ENCODE measurements around the gene HIPK4.

The HIPK4 gene

GRCh38 chr19:40366697-40367561 is 23.1 kb downstream of the HIPK4 start:
- no peak for DNase-seq (ENCODE audit: low read depth in 2 of 2)

- peak; percentile 44 to 63 for DNase-seq (ENCODE audit: low read depth in 2 of 2)
Observed at GRCh38 chr19:40365613-40366401, 24.2 kb downstream of the HIPK4 start.

GRCh38 chr19:40365010-40365409 is 25.0 kb downstream of the HIPK4 start:
- no peak for DNase-seq (ENCODE audit: low read depth in 2 of 2)

- no peak for DNase-seq (ENCODE audit: low read depth in 2 of 2)
Observed at GRCh38 chr19:40363069-40363468, 26.9 kb downstream of the HIPK4 start.

- DNase-seq (ENCODE audit: low read depth in 2 of 2), result no peak
Observed at GRCh38 chr19:40362160-40362559, 27.8 kb downstream of the HIPK4 start.

- no peak for DNase-seq (ENCODE audit: low read depth in 2 of 2)
Observed at GRCh38 chr19:40360708-40361241, 29.2 kb downstream of the HIPK4 start.

GRCh38 chr19:40360020-40360707 is 29.8 kb downstream of the HIPK4 start:
- no peak for DNase-seq (ENCODE audit: low read depth in 2 of 2)

- DNase-seq (ENCODE audit: low read depth in 2 of 2), result no peak
Observed at GRCh38 chr19:40358773-40359172, 31.2 kb downstream of the HIPK4 start.

- DNase-seq (ENCODE audit: low read depth in 2 of 2), result no peak
Observed at GRCh38 chr19:40357640-40358039, 32.3 kb downstream of the HIPK4 start.

- no peak for DNase-seq (ENCODE audit: low read depth in 2 of 2)
Observed at GRCh38 chr19:40356681-40357595, 33.0 kb downstream of the HIPK4 start.

GRCh38 chr19:40355975-40356680 is 33.9 kb downstream of the HIPK4 start:
- no peak for DNase-seq (ENCODE audit: low read depth in 2 of 2)

GRCh38 chr19:40348961-40349507 is 40.9 kb downstream of the HIPK4 start:
- no peak for DNase-seq (ENCODE audit: low read depth in 2 of 2)

- DNase-seq (ENCODE audit: low read depth in 2 of 2), result peak; percentile 97 to 99
Observed at GRCh38 chr19:40348125-40348913, 41.7 kb downstream of the HIPK4 start, which contains the start of the genes C19orf47 and PLD3. TSS of gene C19orf47 (minus strand) at chr19:40348397. CDS start at chr19:40341857, 6,540 bp downstream. TSS of gene PLD3 (plus strand) at chr19:40348695. CDS start at chr19:40366484, 17,789 bp downstream.

GRCh38 chr19:40344422-40344821 is 45.6 kb downstream of the HIPK4 start:
- DNase-seq (ENCODE audit: low read depth in 2 of 2), result no peak

GRCh38 chr19:40342644-40343311 is 47.2 kb downstream of the HIPK4 start:
- DNase-seq (ENCODE audit: low read depth in 2 of 2), result no peak

GRCh38 chr19:40341601-40342482 is 48.1 kb downstream of the HIPK4 start:
- DNase-seq (ENCODE audit: low read depth in 2 of 2), result no peak

- no peak for DNase-seq (ENCODE audit: low read depth in 2 of 2)
Observed at GRCh38 chr19:40339018-40339728, 50.8 kb downstream of the HIPK4 start.

All from stimulated activated CD4-positive, alpha-beta T cell treated with anti-CD3 and anti-CD28 coated beads, Interleukin-4, amount 100 ng/mL, for 48 hours (primary cell).